HepG2 (cell line): ENCODE data around the gene APBA1. TPM values are rescaled to one million over a fixed set of nuclear protein-coding genes. Genes with fewer than 3 reads are reported as not detected.

Source experiments
- ATAC-seq: fragments of 200-7000 bp; cut with Tn5 transposase; 3 replicates; pipeline ENCODE4 v1.9.1; 2020; ENCODE audit warnings: mild to moderate bottlenecking, moderate library complexity
- BruUV-seq: library from RNA; stranded (reverse); fragments of 400-500 nt; replicated peaks from 2 replicates; lab custom pipeline; 2021; lab: Mats Ljungman, UMichigan
- CTCF ChIA-PET: fragments of 300-600 bp; formaldehyde crosslinking; extraction: SDS; loops from one replicate; lab custom pipeline; 2021; ENCODE audit warnings: low total read pairs, inconsistent platforms, low intra/inter-chr PET ratio; lab: Yijun Ruan, JAX
- POLR2A ChIA-PET: fragments of 350-600 bp; sonication (Branson Sonifier 250); formaldehyde crosslinking; loops from one replicate; lab custom pipeline; 2020; ENCODE audit warnings: antibody characterized with exemption, inconsistent platforms; lab: Yijun Ruan, JAX
- DNase-seq: peaks from one replicate; pipeline ENCODE4 v3.0.0-alpha.2; 2015; ENCODE audit warnings: low spot score
- FAIRE-seq: peaks from 3 replicates; lab custom pipeline; 2011; peaks lifted over from hg19 to GRCh38; lab: Jason Lieb, UNC
- H2AFZ ChIP-seq: one replicate; pipeline ENCODE4 v1.6.1; 2011; ENCODE audit warnings: low read length, inconsistent platforms
- H3K27ac ChIP-seq: fragments of 300-600 bp; 3 replicates; pipeline ENCODE4 v1.8.0; 2011; ENCODE audit warnings: mixed run types, mild to moderate bottlenecking, mixed read lengths, low read length, inconsistent platforms; ENCODE audit not compliant: insufficient read depth; ENCODE audit errors: extremely low read length
- H3K27me3 ChIP-seq, 2 experiments: fragments of 200-600 bp in 1 of 2; 2 replicates in 1 of 2; 3 replicates in 1 of 2; pipeline versions ENCODE4 v1.6.0 to v1.8.0; 2011; ENCODE audit warnings: low read length in 2 of 2, mild to moderate bottlenecking in 2 of 2, moderate library complexity in 2 of 2, inconsistent platforms in 1 of 2; ENCODE audit not compliant: insufficient read depth in 2 of 2, control insufficient read depth in 1 of 2
- H3K36me3 ChIP-seq, 2 experiments: fragments of 200-600 bp in 1 of 2; replicated peaks in 1 of 2; 2 replicates in 1 of 2; 3 replicates in 1 of 2; pipeline versions ENCODE4 v1.5.1 to v1.8.0; 2011; ENCODE audit warnings: low read length in 2 of 2, inconsistent platforms in 1 of 2; ENCODE audit not compliant: insufficient read depth in 2 of 2, control insufficient read depth in 1 of 2
- H3K4me1 ChIP-seq: 2 replicates; pipeline ENCODE4 v1.5.1; 2012; ENCODE audit warnings: low read length, inconsistent platforms; ENCODE audit not compliant: insufficient read depth
- H3K4me2 ChIP-seq: 2 replicates; pipeline ENCODE4 v1.6.0; 2011; ENCODE audit warnings: low read depth, low read length, inconsistent platforms
- H3K4me3 ChIP-seq, 3 experiments: fragments of 200-600 bp in 1 of 3; sonication (generic), shearing (Covaris generic) in 1 of 3; replicated peaks in 1 of 3; 2 replicates each; pipeline ENCODE4 v1.5.1; 2011 to 2016; ENCODE audit warnings: low read length in 3 of 3, inconsistent platforms in 2 of 3, low read depth in 2 of 3, mild to moderate bottlenecking in 2 of 3, control low read depth in 1 of 3, mixed read lengths in 1 of 3; ENCODE audit not compliant: insufficient read depth in 1 of 3
- H3K79me2 ChIP-seq: one replicate; pipeline ENCODE4 v1.6.1; 2011; ENCODE audit warnings: low read length, inconsistent platforms; ENCODE audit not compliant: insufficient read depth
- H3K9ac ChIP-seq: 2 replicates; pipeline ENCODE4 v1.6.0; 2011; ENCODE audit warnings: mild to moderate bottlenecking, low read depth, low read length, inconsistent platforms; ENCODE audit not compliant: insufficient read depth
- H3K9me3 ChIP-seq: 2 replicates; pipeline ENCODE4 v1.5.1; 2012; ENCODE audit warnings: mild to moderate bottlenecking, low read length
- H4K20me1 ChIP-seq: 2 replicates; pipeline ENCODE4 v1.6.0; 2011; ENCODE audit warnings: inconsistent platforms, mild to moderate bottlenecking, low read length, moderate library complexity; ENCODE audit not compliant: insufficient read depth
- HIVEP1 ChIP-seq: sonication (generic); formaldehyde crosslinking; IDR thresholded peaks from 2 replicates; pipeline ENCODE4 v1.4.0; 2020; ENCODE audit warnings: mild to moderate bottlenecking, missing genetic modification reagents
- IRF9 ChIP-seq: sonication (generic); formaldehyde crosslinking; IDR thresholded peaks from 2 replicates; pipeline ENCODE4 v1.8.0; 2022; ENCODE audit warnings: missing genetic modification reagents, mild to moderate bottlenecking, borderline replicate concordance
- KDM4B ChIP-seq: sonication (generic); formaldehyde crosslinking; IDR thresholded peaks from 2 replicates; pipeline ENCODE4 v1.4.0; 2020; ENCODE audit warnings: missing genetic modification reagents
- POGK ChIP-seq: sonication (generic); formaldehyde crosslinking; conservative IDR thresholded peaks from 2 replicates; pipeline ENCODE4 v1.8.0; 2022; ENCODE audit warnings: mild to moderate bottlenecking, moderate library complexity, missing genetic modification reagents
- STAG1 ChIP-seq: sonication (generic); formaldehyde crosslinking; IDR thresholded peaks from 2 replicates; pipeline ENCODE4 v1.4.0; 2020; ENCODE audit warnings: missing genetic modification reagents
- ZKSCAN5 ChIP-seq: sonication (generic); formaldehyde crosslinking; IDR thresholded peaks from 2 replicates; pipeline ENCODE4 v1.5.1; 2020; ENCODE audit warnings: mild to moderate bottlenecking, missing genetic modification reagents
- ZNF512B ChIP-seq: sonication (generic); formaldehyde crosslinking; IDR thresholded peaks from 2 replicates; pipeline ENCODE4 v1.5.1; 2020; ENCODE audit warnings: missing genetic modification reagents, mild to moderate bottlenecking, borderline replicate concordance
- WGBS: methylation state at CpG from one replicate; pipeline ENCODE4 v1.1.6; 2017; ENCODE audit warnings: low lambda C conversion rate; 5-methylcytosine and 5-hydroxymethylcytosine counted together
- in situ Hi-C: cut with HindIII; loops from 2 replicates; pipeline ENCODE4 v1.10.0; 2017; ENCODE audit warnings: low pct_unique_long_range_greater_than_20kb; ENCODE audit not compliant: extremely low pct_ligation_motif_present
- intact Hi-C: fragments of 100-400 bp; cut with micrococcal nuclease; formaldehyde crosslinking; loops from one replicate; pipeline ENCODE4 v1.10.0; 2022; ENCODE audit not compliant: unreplicated experiment
- polyA plus RNA-seq, 8 experiments: library from polyadenylated mRNA; depleted of rRNA in 3 of 8; stranded (reverse) in 7 of 8; unstranded in 1 of 8; fragments of >200 nt; fragmentation: Illumina TruSeq in 4 of 8; extraction: Trizol in 4 of 8; gene quantifications; 2 replicates each; pipeline versions ENCODE4 v1.2.1 to v1.2.3, GENCODE V29; 2011 to 2016; ENCODE audit warnings: low read depth in 4 of 8, missing spikeins in 1 of 8, mixed read lengths in 1 of 8; ENCODE audit not compliant: insufficient read depth in 1 of 8
- total RNA-seq, 5 experiments: library from RNA; depleted of rRNA; stranded (reverse); fragments of >200 nt; fragmentation: Illumina TruSeq; extraction: Trizol; gene quantifications; 2 replicates each; pipeline ENCODE4 v1.2.3, GENCODE V29; 2016; ENCODE audit warnings: low read depth in 1 of 5

APBA1 gene
- total and polyA plus RNA-seq, 2 of the 13 experiments (the other 11 are each of a cell fraction or from before 2014, with no cell fraction given), result 0.15 TPM; not detected in 1

- FAIRE-seq, result no peak
- H3K79me2 ChIP-seq, result no peaks in the 10 kb centered on the region
- CTCF ChIA-PET, result interaction anchor here (4.0 kb wide), 1 partner anchor 203 kb away, joined by 30 read pairs; no protein-coding TSS in a partner anchor
- H3K9ac ChIP-seq, result no peak overlapping the region
- no peak overlapping the region for H3K27ac ChIP-seq
- WGBS, result 69% methylated on average over 11 of the region's 11 CpGs
- in situ Hi-C loops, result loop anchor here (10.0 kb wide), 1 partner anchor 201 kb away; no protein-coding TSS in a partner anchor
- DNase-seq, result no peak
- TF ChIP-seq ZKSCAN5, result no peak
- TF ChIP-seq HIVEP1, result no peak
- peak; percentile 14; the same call in 1 of the 2 replicates for TF ChIP-seq STAG1
- TF ChIP-seq, all 625 proteins: peak for 1
- H3K27me3 ChIP-seq, result peaks cover 2 to 35% of the 10 kb centered on the region in 2 experiments; a peak in 4 of 5 replicates
- H2AFZ ChIP-seq, result no peak overlapping the region
- no peaks in the 10 kb centered on the region for H4K20me1 ChIP-seq
- POLR2A ChIA-PET, result no interaction called here
- no peak overlapping the region for H3K4me3 ChIP-seq
- BruUV-seq, result no TSS peak
- H3K9me3 ChIP-seq, result no peaks in the 10 kb centered on the region
- H3K36me3 ChIP-seq, result no peaks in the 10 kb centered on the region
- no peak for ATAC-seq
- no peak overlapping the region for H3K4me2 ChIP-seq
- no peaks in the 10 kb centered on the region for H3K4me1 ChIP-seq
- intact Hi-C loops, result loop anchor here (5.0 to 10.0 kb wide), 2 partner anchors 73 to 151 kb away; partner anchors contain the start of gene CFAP95
These were observed 2.0 kb upstream of the APBA1 start for GRCh38 chr9:69674112-69674685.

- CTCF ChIA-PET, result interaction anchor here (1.2 to 4.0 kb wide), 2 partner anchors 204 to 246 kb away, joined by 5 to 30 read pairs; no protein-coding TSS in a partner anchor
- no peak for TF ChIP-seq IRF9 (CRISPR knock-in tag)
- no peak for TF ChIP-seq ZNF512B (CRISPR knock-in tag)
- no peak for TF ChIP-seq KDM4B
- TF ChIP-seq POGK (CRISPR knock-in tag), result 0 out of 2 replicates have a peak, but pooled peaks have one; percentile 6
These were observed 1.1 kb upstream of the APBA1 start for GRCh38 chr9:69673311-69673640.

More at GRCh38 chr9:69673311-69673640, 1.1 kb upstream of the APBA1 start:
- DNase-seq (no peak), FAIRE-seq (no peak), ATAC-seq (no peak; the same call in 2 of the 3 replicates)
- WGBS, result 75% methylated on average over 5 of the region's 6 CpGs
- H3K36me3 ChIP-seq, result no peaks in the 10 kb centered on the region
- no peaks in the 10 kb centered on the region for H3K4me1 ChIP-seq
- in situ Hi-C loops (loop anchor here (10.0 kb wide), 1 partner anchor 202 kb away; no protein-coding TSS in a partner anchor), intact Hi-C loops (loop anchor here (1.0 to 10.0 kb wide), 4 partner anchors 74 to 246 kb away; partner anchors contain the start of gene CFAP95)
- POLR2A ChIA-PET, result no interaction called here
- no TSS peak for BruUV-seq
- no peaks in the 10 kb centered on the region for H3K9me3 ChIP-seq
- H4K20me1 ChIP-seq, result no peaks in the 10 kb centered on the region
- H3K9ac ChIP-seq, result no peak overlapping the region; the same call in 1 of the 2 replicates
- H3K79me2 ChIP-seq, result no peaks in the 10 kb centered on the region
- peaks cover 2 to 43% of the 10 kb centered on the region in 2 experiments; a peak in 4 of 5 replicates for H3K27me3 ChIP-seq
- peak overlapping the region; percentile 95 for H3K4me2 ChIP-seq
- H3K4me3 ChIP-seq, result peak overlapping the region; percentile 13 to 68 (median 59); a peak in 4 of 6 replicates
- no peak overlapping the region for H3K27ac ChIP-seq
- peak overlapping the region; percentile 58 for H2AFZ ChIP-seq
